MM.1S (cell line): ENCODE measurements around the gene ENO1.
"Not testable (repeated sequence)": the region's sequence is repeated elsewhere in the genome, so short reads cannot be mapped to it uniquely, and the experiment has no call there.

Experiments
- DNase-seq: peaks from one replicate; pipeline ENCODE4 v3.0.0-alpha.2; 2015
- H2AFZ ChIP-seq: fragments of 300-600 bp; sonication (generic); 2 replicates; pipeline ENCODE4 v1.6.0; 2016; ENCODE audit warnings: antibody characterized with exemption, low read length
- H3F3A ChIP-seq: fragments of 300-600 bp; sonication (generic); 2 replicates; pipeline ENCODE4 v1.6.1; 2016; ENCODE audit warnings: mild to moderate bottlenecking, antibody characterized with exemption, low read length, moderate library complexity, mixed read lengths; ENCODE audit not compliant: insufficient read depth
- H3K27ac ChIP-seq: fragments of 300-600 bp; sonication (generic); 2 replicates; pipeline ENCODE4 v1.5.1; 2016; ENCODE audit warnings: mild to moderate bottlenecking, low read length
- H3K27me3 ChIP-seq: fragments of 300-600 bp; sonication (generic); replicated peaks from 2 replicates; pipeline ENCODE4 v1.6.0; 2016; ENCODE audit warnings: low read length; ENCODE audit not compliant: insufficient read depth
- H3K36me3 ChIP-seq: fragments of 300-600 bp; sonication (generic); replicated peaks from 2 replicates; pipeline ENCODE4 v1.6.1; 2016; ENCODE audit warnings: mild to moderate bottlenecking, low read length, mixed read lengths; ENCODE audit not compliant: insufficient read depth
- H3K4me1 ChIP-seq: fragments of 300-600 bp; sonication (generic); 2 replicates; pipeline ENCODE4 v1.6.1; 2016; ENCODE audit warnings: low read length, mixed read lengths
- H3K4me2 ChIP-seq: fragments of 300-600 bp; sonication (generic); 2 replicates; pipeline ENCODE4 v1.6.0; 2016; ENCODE audit warnings: low read depth, low read length
- H3K4me3 ChIP-seq: fragments of 300-600 bp; sonication (generic); 2 replicates; pipeline ENCODE4 v1.5.1; 2016; ENCODE audit warnings: low read length, mixed read lengths
- H3K79me2 ChIP-seq: fragments of 300-600 bp; sonication (generic); 2 replicates; pipeline ENCODE4 v1.6.1; 2016; ENCODE audit warnings: mixed run types, low read length, mixed read lengths
- H3K9ac ChIP-seq: fragments of 300-600 bp; sonication (generic); 2 replicates; pipeline ENCODE4 v1.6.1; 2016; ENCODE audit warnings: low read length, mixed read lengths
- H3K9me2 ChIP-seq: fragments of 300-600 bp; sonication (generic); replicated peaks from 2 replicates; pipeline ENCODE4 v1.6.1; 2016; ENCODE audit warnings: mild to moderate bottlenecking, low read length, mixed read lengths; ENCODE audit not compliant: insufficient read depth
- H3K9me3 ChIP-seq: fragments of 300-600 bp; sonication (generic); replicated peaks from 2 replicates; pipeline ENCODE4 v1.6.1; 2016; ENCODE audit warnings: mild to moderate bottlenecking, low read length, mixed read lengths; ENCODE audit not compliant: insufficient read depth
- H4K20me1 ChIP-seq: fragments of 300-600 bp; sonication (generic); 2 replicates; pipeline ENCODE4 v1.6.1; 2016; ENCODE audit warnings: mild to moderate bottlenecking, low read length, moderate library complexity, mixed read lengths; ENCODE audit not compliant: insufficient read depth
- CTCF ChIP-seq: fragments of 300-600 bp; sonication (generic); IDR thresholded peaks from 2 replicates; pipeline ENCODE4 v1.5.1; 2016; ENCODE audit warnings: antibody characterized with exemption, low read length, mixed read lengths
- EZH2 ChIP-seq: fragments of 300-600 bp; sonication (generic); optimal IDR thresholded peaks from 2 replicates; pipeline ENCODE3; 2017; ENCODE audit warnings: low read depth, mild to moderate bottlenecking, antibody characterized with exemption, low read length, mixed read lengths
- EZH2phosphoT487 ChIP-seq: fragments of 300-600 bp; sonication (generic); IDR thresholded peaks from 2 replicates; pipeline ENCODE4 v1.6.1; 2018; ENCODE audit warnings: antibody characterized with exemption, low read length

Gene ENO1

GRCh38 chr1:8835941-8836643, 42.4 kb downstream of the ENO1 start:
- Histone ChIP-seq H3K27ac (no peak overlapping the region), H3K9me3 (no peaks in the 10 kb centered on the region), H3K79me2 (no peaks in the 10 kb centered on the region), H3K36me3 (no peaks in the 10 kb centered on the region), H3K9ac (no peak overlapping the region), H4K20me1 (no peaks in the 10 kb centered on the region), H3K4me1 (no peaks in the 10 kb centered on the region), H2AFZ (no peak overlapping the region), H3K27me3 (no peaks in the 10 kb centered on the region), H3K9me2 (no peaks in the 10 kb centered on the region), H3F3A (0 out of 2 replicates have a peak, but pooled peaks cover 2% of the 10 kb centered on the region), H3K4me3 (no peak overlapping the region), H3K4me2 (no peak overlapping the region)
- TF ChIP-seq CTCF (no peak), EZH2phosphoT487 (no peak), EZH2 (no peak)
- no peak for DNase-seq

GRCh38 chr1:8831340-8831739, 47.1 kb downstream of the ENO1 start:
- Histone ChIP-seq H3K9ac (no peak overlapping the region), H3K9me2 (no peaks in the 10 kb centered on the region), H2AFZ (no peak overlapping the region), H3K79me2 (no peaks in the 10 kb centered on the region), H4K20me1 (no peaks in the 10 kb centered on the region), H3K36me3 (no peaks in the 10 kb centered on the region), H3K4me1 (0 out of 2 replicates have a peak, but pooled peaks cover 3% of the 10 kb centered on the region), H3K4me3 (no peak overlapping the region), H3K4me2 (no peak overlapping the region), H3K27ac (no peak overlapping the region), H3F3A (peaks cover 8% of the 10 kb centered on the region; the same call in 1 of the 2 replicates), H3K27me3 (no peaks in the 10 kb centered on the region; the same call in 1 of the 2 replicates), H3K9me3 (no peaks in the 10 kb centered on the region)
- no peak for DNase-seq
- no peak for TF ChIP-seq EZH2phosphoT487
- no peak for TF ChIP-seq EZH2
- TF ChIP-seq CTCF, result 0 out of 2 replicates have a peak, but pooled peaks have one; percentile 10

- not testable (repeated sequence) for H3K4me2 ChIP-seq, H3K4me3 ChIP-seq, H4K20me1 ChIP-seq, H3K9ac ChIP-seq, H2AFZ ChIP-seq, H3K27me3 ChIP-seq, H3K4me1 ChIP-seq, H3F3A ChIP-seq, DNase-seq, H3K36me3 ChIP-seq, H3K27ac ChIP-seq, H3K9me2 ChIP-seq, H3K9me3 ChIP-seq, H3K79me2 ChIP-seq
Measured at GRCh38 chr1:8830732-8831131, 47.8 kb downstream of the ENO1 start.

- Histone ChIP-seq H2AFZ (no peak overlapping the region), H3K4me2 (no peak overlapping the region), H3K4me3 (no peak overlapping the region), H3K79me2 (no peaks in the 10 kb centered on the region), H3K36me3 (no peaks in the 10 kb centered on the region), H3F3A (peaks cover 6% of the 10 kb centered on the region; the same call in 1 of the 2 replicates), H3K27me3 (no peaks in the 10 kb centered on the region; the same call in 1 of the 2 replicates), H3K9ac (no peak overlapping the region), H3K9me2 (no peaks in the 10 kb centered on the region), H3K27ac (no peak overlapping the region), H3K4me1 (0 out of 2 replicates have a peak, but pooled peaks cover 3% of the 10 kb centered on the region), H3K9me3 (no peaks in the 10 kb centered on the region), H4K20me1 (no peaks in the 10 kb centered on the region)
- DNase-seq, result no peak
- TF ChIP-seq EZH2phosphoT487 (no peak), CTCF (no peak), EZH2 (no peak)
Measured at GRCh38 chr1:8825985-8826481, 52.5 kb downstream of the ENO1 start.
